ENCODE data around the gene DIRAS2.

DNA sequence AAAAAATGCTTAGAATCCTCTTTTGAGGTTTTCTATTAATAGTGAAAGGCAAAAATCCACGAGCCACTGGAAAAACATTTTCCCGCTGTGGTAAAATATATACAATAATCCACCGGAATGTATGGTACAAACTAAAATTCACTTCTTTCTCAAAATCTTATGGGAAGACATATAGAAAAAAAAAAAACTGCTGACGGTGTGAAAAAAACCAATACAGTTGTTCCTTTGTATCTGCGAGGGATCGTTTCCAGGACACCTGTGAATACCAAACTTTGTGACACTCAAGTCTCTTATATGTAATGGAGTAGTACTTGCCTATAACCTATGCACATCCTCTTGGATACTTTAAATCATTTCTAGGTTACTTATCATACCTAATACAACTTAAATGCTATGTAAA is 13.3 kb downstream of the DIRAS2 start:
- TF ChIP-seq, protein P1, sequence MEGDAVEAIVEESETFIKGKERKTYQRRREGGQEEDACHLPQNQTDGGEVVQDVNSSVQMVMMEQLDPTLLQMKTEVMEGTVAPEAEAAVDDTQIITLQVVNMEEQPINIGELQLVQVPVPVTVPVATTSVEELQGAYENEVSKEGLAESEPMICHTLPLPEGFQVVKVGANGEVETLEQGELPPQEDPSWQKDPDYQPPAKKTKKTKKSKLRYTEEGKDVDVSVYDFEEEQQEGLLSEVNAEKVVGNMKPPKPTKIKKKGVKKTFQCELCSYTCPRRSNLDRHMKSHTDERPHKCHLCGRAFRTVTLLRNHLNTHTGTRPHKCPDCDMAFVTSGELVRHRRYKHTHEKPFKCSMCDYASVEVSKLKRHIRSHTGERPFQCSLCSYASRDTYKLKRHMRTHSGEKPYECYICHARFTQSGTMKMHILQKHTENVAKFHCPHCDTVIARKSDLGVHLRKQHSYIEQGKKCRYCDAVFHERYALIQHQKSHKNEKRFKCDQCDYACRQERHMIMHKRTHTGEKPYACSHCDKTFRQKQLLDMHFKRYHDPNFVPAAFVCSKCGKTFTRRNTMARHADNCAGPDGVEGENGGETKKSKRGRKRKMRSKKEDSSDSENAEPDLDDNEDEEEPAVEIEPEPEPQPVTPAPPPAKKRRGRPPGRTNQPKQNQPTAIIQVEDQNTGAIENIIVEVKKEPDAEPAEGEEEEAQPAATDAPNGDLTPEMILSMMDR (conservative IDR thresholded peaks at IDR 0.05; ENCODE audit: low read depth, low read length): no peak
- TF ChIP-seq EZH2 (IDR thresholded peaks at IDR 0.05; ENCODE audit: low read length, unreplicated experiment): no peak
- no peak for TF ChIP-seq EZH2phosphoT487 (IDR thresholded peaks at IDR 0.05; ENCODE audit: borderline replicate concordance, low read length)
